ENCODE measurements around the gene SMTNL2.

GRCh38 chr17:4594931-4595684, 10.8 kb downstream of the SMTNL2 start:
- TF ChIP-seq CTCF (conservative IDR thresholded peaks at IDR 0.05; ENCODE audit: low read depth, low read length) (no peak), EZH2 (IDR thresholded peaks at IDR 0.05; ENCODE audit: borderline replicate concordance, low read depth, low read length, poor library complexity, severe bottlenecking) (no peak)
